SHP77 (cell line): Measurements from ENCODE around the gene CCT7.
A peak's percentile ranks its signal among the peaks of the same experiment; 100 is the strongest.

Experiments
- DNase-seq, 2 experiments: peaks; one replicate each; lab custom pipeline; 2025; lab: John Stamatoyannopoulos, UW

Gene CCT7

GRCh38 chr2:73268830-73269685, 35.0 kb downstream of the CCT7 start:
- DNase-seq: peak; percentile 71 to 89

DNA sequence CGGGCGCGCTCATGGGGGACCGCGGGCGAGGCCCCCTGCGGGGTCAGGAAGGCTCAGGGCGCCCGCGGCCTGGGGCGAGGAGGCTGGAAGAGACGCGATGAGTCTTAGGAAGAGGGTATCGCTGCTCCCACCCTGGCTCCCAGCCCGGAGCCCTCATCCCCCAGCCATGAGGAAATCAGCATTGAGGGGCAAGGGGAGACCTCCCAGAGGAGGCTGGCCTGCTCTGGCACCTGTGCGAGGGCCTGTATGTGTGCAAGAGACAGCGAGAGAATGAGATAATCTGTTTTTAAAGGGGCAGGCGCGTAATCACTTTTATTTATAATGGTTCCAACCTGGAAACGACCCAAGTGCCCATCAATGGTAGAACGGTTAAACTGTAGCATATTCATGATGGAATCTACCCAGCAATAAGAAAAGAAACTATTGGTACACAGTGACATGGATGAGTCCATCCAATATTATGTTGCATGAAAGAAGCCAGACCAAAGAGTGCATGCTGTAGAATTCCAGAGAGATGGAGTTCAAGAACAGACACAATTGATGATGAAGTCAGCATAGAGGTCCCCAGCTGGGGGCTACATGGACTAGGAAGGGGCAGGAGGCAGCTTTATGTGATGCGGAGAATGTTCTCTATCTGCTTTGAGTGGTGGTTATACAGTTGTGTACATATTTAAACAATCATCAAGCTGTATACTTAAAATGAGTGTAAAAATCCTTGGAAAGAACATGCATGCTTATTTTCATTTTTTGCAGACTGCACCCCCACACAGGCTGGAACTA, 35.8 kb downstream of the CCT7 start:
- peak in 1 of 2 experiments; percentile 42 for DNase-seq

- DNase-seq: no peak
Observed at GRCh38 chr2:73272270-73272669, 38.2 kb downstream of the CCT7 start.

GRCh38 chr2:73279852-73280251, 45.7 kb downstream of the CCT7 start:
- no peak for DNase-seq

GRCh38 chr2:73281244-73281643, 47.1 kb downstream of the CCT7 start:
- no peak for DNase-seq

GRCh38 chr2:73282924-73283544, 48.9 kb downstream of the CCT7 start:
- DNase-seq: no peak

- peak in 1 of 2 experiments; percentile 21 for DNase-seq
Observed at GRCh38 chr2:73283545-73284295, 49.6 kb downstream of the CCT7 start.

DNA sequence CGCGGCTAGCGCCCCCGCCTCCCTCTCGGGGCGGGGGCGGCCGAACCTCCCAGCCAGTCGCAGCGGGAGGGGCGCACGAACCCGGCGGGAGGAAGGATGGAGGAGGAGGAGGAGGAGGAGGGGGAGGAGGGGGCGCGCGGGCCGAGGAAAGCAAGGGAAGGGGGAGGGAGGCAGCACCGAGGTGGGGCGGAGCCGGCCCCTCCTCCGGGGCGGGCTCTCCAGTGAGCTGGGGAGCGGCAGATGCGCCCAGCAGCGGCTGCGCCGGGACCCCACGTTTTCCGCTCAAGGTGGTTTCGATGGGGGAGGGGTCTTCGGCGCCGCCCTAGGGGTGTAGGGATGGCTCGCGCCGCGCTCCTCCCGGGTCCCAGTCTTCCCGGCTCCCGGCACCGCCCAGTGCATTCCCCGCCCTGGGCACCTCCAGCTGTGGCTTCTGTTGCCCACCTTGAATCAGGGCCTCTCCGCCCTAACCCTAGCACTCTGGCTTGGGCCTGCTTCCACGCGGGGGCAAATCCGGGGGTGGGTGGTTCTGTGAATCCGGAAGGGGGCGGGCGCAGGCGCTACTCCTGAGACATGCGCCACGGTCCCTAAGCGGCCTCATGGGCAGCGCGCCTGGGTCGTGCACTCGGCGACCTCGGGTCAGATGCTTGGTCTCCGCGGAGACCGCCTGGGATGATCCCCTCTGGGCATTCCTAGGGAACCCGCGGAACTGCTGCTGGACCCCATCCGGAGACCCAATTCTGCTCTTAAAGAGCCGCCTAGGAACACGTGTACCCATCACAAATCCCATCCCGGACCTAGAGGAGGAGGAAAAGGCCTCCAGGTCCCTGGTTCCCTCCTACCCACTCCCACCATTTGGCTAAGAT, 50.4 kb downstream of the CCT7 start, which contains the start of gene FBXO41:
FBXO41 (minus strand) TSS at position 183 of the 863 bp plus-strand sequence. CDS start 14,848 bp downstream, outside the sequence.
- DNase-seq: peak; percentile 42 to 68

DNA sequence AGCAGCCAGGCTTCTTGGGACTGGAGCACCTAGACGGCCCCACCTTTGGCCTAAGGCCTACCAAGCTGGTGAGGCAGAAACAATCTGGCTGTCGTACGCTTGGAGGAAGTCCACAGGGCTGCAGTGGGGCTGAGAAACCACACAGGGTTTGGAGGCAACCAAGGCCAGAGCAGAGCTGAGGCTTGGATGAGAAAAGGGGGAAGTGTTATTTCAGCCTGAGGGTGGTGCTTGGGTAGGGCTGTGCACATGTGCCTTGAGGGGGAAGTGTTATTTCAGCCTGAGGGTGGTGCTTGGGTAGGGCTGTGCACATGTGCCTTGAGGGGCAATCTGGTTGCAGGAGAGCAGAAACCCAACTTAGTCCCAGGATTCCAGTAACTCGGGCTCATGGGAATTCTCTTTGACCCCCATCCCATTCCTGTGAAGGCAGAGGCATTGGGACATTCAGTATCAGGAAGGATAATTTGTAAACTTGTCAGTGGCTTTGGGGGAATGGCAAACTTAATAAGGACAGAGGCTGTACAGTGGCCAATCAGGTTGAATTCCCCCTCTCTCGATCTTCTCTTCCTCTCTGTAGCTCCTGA, 51.1 kb downstream of the CCT7 start:
- no peak for DNase-seq

DNA sequence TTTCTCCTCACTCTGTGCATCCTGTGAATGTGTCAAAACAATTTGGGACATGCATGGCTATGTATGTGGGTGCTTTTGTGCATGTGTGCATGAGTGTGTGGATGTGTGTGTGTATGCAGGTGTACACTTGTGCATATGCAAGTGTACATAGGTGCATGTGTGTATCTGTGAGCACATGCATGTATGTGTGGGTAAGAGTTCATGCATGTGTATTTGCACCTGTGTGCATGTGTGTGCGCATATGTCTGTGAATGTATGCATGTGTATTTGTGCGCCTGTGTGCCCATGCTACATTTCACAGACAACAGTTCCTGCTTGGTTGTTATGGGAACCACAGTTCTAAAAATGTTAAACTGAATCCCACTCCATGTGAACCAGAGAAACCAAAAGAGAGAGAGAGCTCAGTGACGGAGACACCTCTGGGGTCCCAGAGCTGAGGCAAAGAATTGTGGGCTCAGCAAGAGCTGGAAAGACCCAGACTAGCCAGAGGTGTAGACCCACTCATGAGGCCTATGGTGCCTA, 52.1 kb downstream of the CCT7 start:
- DNase-seq: no peak

- DNase-seq: no peak
Observed at GRCh38 chr2:73289304-73289703, 55.2 kb downstream of the CCT7 start.

DNA sequence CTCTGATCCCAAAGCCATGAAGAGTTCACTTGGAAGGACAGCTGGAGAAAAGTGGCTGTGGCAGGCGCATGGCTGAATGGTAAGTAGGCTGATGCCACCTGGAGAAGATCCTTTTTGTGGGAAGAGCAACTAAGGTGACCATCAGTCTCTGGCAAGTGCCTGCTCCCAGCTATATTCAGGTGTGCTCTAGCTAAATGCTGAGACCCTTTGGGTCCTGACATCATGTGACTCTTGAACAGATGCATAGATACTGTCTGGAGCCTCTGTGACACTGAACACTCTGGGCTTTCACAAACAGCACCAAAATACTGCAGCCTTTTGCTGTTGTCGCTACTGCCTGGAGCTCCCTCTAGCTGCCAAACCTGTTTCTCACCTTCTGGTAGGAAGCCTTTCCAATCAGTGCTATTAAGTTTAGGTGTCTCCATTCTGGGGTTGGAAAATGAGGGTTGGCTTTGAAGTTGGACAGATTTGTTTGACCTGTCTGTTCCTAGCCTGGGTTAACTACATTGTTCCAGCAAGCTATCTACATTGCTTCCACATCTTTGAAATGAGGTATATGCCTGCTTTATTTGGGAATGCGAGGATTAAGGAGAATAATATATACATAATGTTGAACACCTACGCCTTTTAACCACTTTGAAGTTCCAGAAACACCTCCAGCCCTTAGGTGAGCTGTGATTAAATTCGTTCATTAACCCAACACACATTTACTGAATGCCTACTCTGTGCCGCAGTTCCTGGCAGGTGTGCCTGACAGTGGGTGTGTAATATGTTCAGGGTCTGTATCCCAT, 56.1 kb downstream of the CCT7 start:
- peak; percentile 43 to 80 for DNase-seq

- no peak for DNase-seq
Observed at GRCh38 chr2:73291093-73291460, 57.0 kb downstream of the CCT7 start.

DNA sequence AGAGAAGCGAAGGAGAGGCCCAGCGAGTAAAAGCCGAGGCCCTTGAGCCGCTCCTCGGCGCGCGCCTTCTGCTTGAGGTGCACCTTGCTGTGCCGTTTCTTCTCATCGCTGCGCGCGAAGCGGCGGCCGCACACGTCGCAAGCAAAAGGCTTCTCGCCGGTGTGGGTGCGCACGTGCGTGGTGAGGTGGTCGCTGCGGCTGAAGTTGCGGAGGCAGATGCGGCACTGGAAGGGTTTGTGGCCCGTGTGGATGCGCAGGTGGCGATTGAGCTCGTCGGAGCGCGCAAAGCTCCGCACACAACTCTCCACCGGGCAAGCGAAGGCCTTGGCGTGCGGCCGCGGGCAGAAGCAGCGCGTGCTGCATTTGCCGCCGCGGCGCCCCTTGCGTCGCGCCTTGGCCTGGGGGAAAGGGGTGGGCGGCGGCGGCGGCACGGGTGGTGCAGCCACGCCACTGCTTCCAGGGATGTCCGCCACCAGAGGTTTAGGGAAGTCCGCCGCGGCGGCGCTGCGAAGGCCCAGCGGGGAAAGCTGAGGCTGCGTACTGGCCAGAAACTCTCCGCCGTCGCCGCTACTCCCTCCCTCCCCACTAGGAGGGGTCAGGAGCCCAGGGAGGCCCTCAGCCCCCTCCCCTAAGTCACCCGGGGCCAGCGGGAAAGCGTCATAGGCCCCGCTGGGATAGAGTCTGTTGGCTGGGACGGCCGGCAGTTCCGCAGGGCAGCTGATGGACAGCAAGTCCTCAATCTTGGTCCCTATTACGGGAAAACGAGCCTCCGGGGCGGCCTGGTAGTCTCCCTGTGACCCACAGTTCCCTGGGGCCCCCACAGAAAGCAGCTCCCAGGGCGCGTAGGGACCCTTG, 57.6 kb downstream of the CCT7 start:
- no peak for DNase-seq

DNA sequence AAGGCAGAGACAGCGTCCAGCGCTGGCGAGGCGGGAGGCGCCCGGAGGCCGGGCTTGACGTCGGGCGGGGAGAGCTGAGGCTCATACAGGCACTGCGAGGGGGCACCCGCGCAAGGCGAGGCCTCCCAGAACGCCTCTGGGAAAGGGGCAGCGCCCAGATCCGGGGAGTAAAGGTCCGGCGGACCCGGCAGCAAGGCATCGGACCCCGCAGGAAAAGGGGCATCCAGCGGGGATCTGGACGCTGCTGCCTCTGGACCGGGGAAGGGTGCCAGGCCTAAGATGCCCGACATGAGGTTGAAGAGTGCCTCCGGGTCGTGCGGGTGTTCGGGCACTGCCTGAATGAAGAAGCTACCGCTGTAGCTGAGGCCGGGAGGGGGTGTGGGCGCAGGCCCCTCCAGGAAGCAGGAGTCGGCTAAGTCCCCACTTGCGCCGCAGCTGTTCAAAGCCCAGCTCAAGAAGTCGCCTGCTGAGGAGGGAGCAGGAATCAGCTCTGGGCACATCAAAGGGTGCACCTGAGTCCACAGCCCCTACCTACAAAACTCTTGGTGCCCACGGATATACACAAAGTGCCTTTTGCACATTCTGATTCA, 58.3 kb downstream of the CCT7 start:
- DNase-seq: no peak

DNA sequence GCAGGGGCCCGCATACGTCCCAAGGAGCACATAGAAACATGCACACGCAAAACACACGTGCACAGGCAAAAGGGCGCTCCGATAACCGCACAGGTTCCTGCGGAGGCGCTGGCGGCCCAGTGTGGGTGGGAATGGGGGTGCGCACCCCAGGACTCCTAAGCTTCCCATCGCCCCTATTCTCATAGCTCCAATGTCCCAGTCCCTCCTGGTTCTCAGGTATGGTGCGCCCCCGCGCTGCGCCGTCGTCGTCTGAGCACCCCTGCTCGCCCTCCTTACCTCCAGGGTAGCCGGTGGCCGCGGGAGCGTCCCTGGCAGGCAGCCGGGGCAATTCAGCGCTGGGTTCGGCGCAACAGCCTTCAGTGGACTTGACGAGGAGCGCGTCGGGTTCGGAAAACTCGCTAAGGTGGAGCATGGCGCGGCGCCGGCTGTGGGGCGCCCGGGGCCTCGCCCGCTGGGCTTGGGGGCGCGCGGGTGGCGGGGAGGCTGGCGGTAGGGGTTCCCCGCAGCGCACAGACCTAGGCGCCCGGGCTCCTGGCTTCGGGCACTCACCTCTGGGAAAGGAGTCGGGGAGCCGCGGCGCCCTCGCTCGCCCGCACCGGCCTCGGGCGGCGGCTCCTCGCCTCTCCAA, 58.9 kb downstream of the CCT7 start:
- peak in 1 of 2 experiments; percentile 9 for DNase-seq

- DNase-seq: peak; percentile 85 to 91
Observed at GRCh38 chr2:73293534-73294171, 59.5 kb downstream of the CCT7 start, which contains the start of gene EGR4. Gene EGR4 (minus strand): TSS chr2:73293548. CDS start chr2:73293317, 231 bp downstream.
